Measurements from ENCODE around the gene RAE1. TPM values are rescaled to one million over a fixed set of nuclear protein-coding genes. Genes with fewer than 3 reads are reported as not detected.
A peak's percentile ranks its signal among the peaks of the same experiment; 100 is the strongest.
"Not testable (repeated sequence)": the region's sequence is repeated elsewhere in the genome, so short reads cannot be mapped to it uniquely, and the experiment has no call there.

The RAE1 gene
- total and polyA plus RNA-seq, 2 of the 4 experiments (the other 2 are of a cell fraction), result 32.8 to 80.5 TPM

DNA sequence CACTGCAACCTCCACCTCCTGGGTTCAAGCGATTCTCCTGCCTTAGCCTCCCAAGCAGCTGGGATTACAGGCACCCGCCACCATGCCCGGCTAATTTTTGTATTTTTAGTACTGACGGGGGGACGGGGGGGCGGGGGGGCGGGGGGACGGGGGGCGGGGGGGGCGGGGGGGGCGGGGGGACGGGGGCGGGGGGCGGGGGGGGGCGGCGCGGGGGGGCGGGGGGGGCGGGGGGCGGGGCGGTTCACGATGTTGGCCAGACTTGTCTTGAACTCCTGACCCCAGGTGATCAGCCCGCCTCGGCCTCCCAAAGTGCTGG lies 371 bp upstream of the RAE1 start:
- Histone ChIP-seq H4K5ac (ENCODE audit: low read depth, low read length) (peak overlapping the region; percentile 38; the same call in 1 of the 2 replicates), H4K20me1 (ENCODE audit: insufficient read depth, low read length) (peaks cover 14% of the 10 kb centered on the region), H2BK5ac (ENCODE audit: low read depth, low read length, poor library complexity, severe bottlenecking) (peak overlapping the region; percentile 61), H4K91ac (ENCODE audit: insufficient read depth, low read depth, low read length) (peak overlapping the region; percentile 74; the same call in 1 of the 2 replicates), H2AK9ac (replicated peaks; ENCODE audit: low read depth, low read length, poor library complexity) (peak overlapping the region; percentile 18), H4K8ac (ENCODE audit: low read depth in 2 of 2, low read length in 2 of 2) (peak overlapping the region; percentile 4 to 94), H3K9ac (ENCODE audit: low read depth, low read length) (peak overlapping the region; percentile 45; the same call in 1 of the 2 replicates), H3K27ac (ENCODE audit: insufficient read depth, low read length) (peak overlapping the region; percentile 46), H2AFZ (replicated peaks; ENCODE audit: low read length, poor library complexity) (peak overlapping the region; percentile 97), H3K4ac (ENCODE audit: low read depth, low read length) (0 out of 2 replicates have a peak overlapping the region, but pooled peaks have one; percentile 68), H3K36me3 (ENCODE audit: control insufficient read depth, insufficient read depth, low read length) (peaks cover 13% of the 10 kb centered on the region), H3K79me1 (ENCODE audit: low read depth in 1 of 2, low read length in 2 of 2) (peaks cover 16 to 31% of the 10 kb centered on the region in 2 experiments), H3K4me3 (ENCODE audit: insufficient read depth, low read depth, low read length) (peak overlapping the region; percentile 82), H3K4me2 (ENCODE audit: low read depth, low read length) (peak overlapping the region; percentile 20)
- H3K27me3 ChIP-seq (ENCODE audit: control insufficient read depth, insufficient read depth, low read length); BruUV-seq (replicated peaks); POLR2A ChIA-PET (ENCODE audit: unreplicated experiment); dilution Hi-C loops (cut with HindIII; ENCODE audit: low sequenced_read_pairs, unreplicated experiment); H2BK15ac ChIP-seq (ENCODE audit: low read depth, low read length); H3K56ac ChIP-seq (ENCODE audit: extremely low read depth, insufficient read depth, low read length); H2BK20ac ChIP-seq (ENCODE audit: low read depth, low read length); intact Hi-C loops (cut with micrococcal nuclease); H3K18ac ChIP-seq (ENCODE audit: low read depth, low read length); H2BK120ac ChIP-seq (ENCODE audit: low read depth, low read length); H2AK5ac ChIP-seq (ENCODE audit: low read depth, low read length); H3K9me3 ChIP-seq (ENCODE audit: control insufficient read depth, insufficient read depth, low read length); H3K4me1 ChIP-seq (ENCODE audit: control insufficient read depth, insufficient read depth, low read length); H3K14ac ChIP-seq (replicated peaks; ENCODE audit: low read depth, low read length); DNase-seq; H3K23ac ChIP-seq (ENCODE audit: low read depth, low read length); ATAC-seq (ENCODE audit: low read depth); H3K9me1 ChIP-seq (ENCODE audit: insufficient read depth, low read length): not testable (repeated sequence)
- in situ Hi-C loops (cut with MboI; ENCODE audit: low sequenced_read_pairs), result loop anchor here (25.0 kb wide), 1 partner anchor 963 kb away; the partner anchor contains the start of genes AURKA and CSTF1
- CTCF ChIA-PET, result interaction anchor here (0.6 kb wide), 1 partner anchor 1474 kb away, joined by 3 read pairs; no protein-coding TSS in a partner anchor
- 0% methylated on average over 2 of the region's 24 CpGs; no CpG with 5 or more reads in 1 of the 2 experiments for WGBS, 2 experiments (ENCODE audit: extremely low coverage in 2 of 2, insufficient read length in 1 of 2)

All from IMR-90 (cell line).